ENCODE measurements around the gene IP6K3. TPM values are rescaled to one million over a fixed set of nuclear protein-coding genes. Genes with fewer than 3 reads are reported as not detected.

The IP6K3 gene
- polyA plus RNA-seq, 1 of the 3 experiments (the other 2 are of a cell fraction): 0.21 TPM

DNA sequence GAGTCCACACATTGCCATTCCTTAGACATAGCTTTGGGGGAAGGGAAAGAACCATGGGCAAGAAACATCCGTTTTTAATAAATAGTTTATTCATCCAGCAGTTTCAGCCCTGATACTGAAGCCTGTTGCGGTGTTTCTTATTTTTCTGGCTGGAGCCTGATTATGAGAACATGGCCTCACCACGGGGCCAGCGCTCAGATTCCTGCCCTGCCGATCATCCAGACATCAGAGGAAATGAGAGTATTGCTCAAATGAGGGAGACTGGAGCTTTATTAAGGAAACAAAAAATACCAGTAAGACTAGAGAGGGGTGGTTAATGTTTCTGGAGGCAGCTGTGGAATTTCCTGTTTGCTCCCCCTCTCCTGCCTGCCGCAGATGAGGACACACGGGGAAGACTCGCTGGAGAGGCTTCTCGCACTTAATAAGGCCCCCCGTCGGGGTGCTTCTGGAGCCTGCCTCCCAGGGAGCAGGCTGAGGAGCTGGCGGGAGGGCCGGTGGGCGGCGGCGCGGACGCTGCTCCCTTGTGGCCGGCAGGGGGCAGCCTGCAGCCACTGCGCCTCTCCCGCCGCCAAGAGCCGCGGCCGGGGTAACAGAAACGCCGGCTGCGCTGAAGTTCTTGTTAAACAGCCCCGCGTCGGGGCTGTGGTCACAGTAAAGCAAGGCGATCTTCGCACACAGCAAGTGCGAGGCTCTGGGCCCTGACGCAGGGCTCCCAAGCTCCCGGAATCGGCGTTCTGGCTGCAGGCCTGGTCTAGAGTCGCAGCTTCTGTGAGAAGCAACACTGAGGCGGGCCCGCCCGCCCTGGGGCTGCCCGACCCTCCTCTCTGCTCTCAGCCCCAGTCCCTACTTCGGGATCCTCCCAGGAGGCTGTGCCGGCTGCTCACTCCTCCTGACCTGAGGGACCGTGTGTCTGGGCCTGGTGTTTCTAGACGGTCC, 24.7 kb upstream of the IP6K3 start:
- WGBS (ENCODE audit: low lambda C conversion rate): 40% methylated on average over 7 of the region's 47 CpGs
- DNase-seq: peak; percentile 92
- Histone ChIP-seq H3K79me2 (ENCODE audit: insufficient read depth) (no peaks in the 10 kb centered on the region), H3K27me3 (ENCODE audit: insufficient read depth) (no peaks in the 10 kb centered on the region), H3K9ac (peak overlapping the region; percentile 55), H3K9me3 (no peaks in the 10 kb centered on the region), H3K36me3 (replicated peaks in 1 of 2; ENCODE audit: control insufficient read depth in 1 of 2, insufficient read depth in 2 of 2, low read length in 1 of 2) (peaks cover 29 to 32% of the 10 kb centered on the region in 2 experiments), H3K9me2 (no peaks in the 10 kb centered on the region), H3K27ac (ENCODE audit: low read depth in 2 of 2, low read length in 1 of 2) (peak overlapping the region; percentile 78 to 84), H3K4me3 (ENCODE audit: low read depth in 2 of 2, low read length in 1 of 2) (peak overlapping the region in 1 of 2 experiments; percentile 40; a peak in 1 of 4 replicates), H4K20me1 (ENCODE audit: insufficient read depth) (no peaks in the 10 kb centered on the region; the same call in 1 of the 2 replicates), H3F3A (replicated peaks; ENCODE audit: insufficient read depth) (peaks cover 41% of the 10 kb centered on the region), H3K4me2 (peak overlapping the region; percentile 84), H2AFZ (ENCODE audit: low read depth) (no peak overlapping the region), H3K4me1 (ENCODE audit: control insufficient read depth in 1 of 2, insufficient read depth in 2 of 2, low read depth in 1 of 2, low read length in 1 of 2) (peaks cover 16 to 48% of the 10 kb centered on the region in 2 experiments; a peak in 3 of 4 replicates)
- ChIA-PET CTCF (interaction anchor here (0.6 to 14.7 kb wide), 86 partner anchors 8 to 1442 kb away, joined by 3 to 204 read pairs (median 5); partner anchors contain the start of genes BAK1, GRM4, IP6K3 and ITPR3), POLR2A (interaction anchor here (0.8 to 1.2 kb wide), 3 partner anchors 58 to 275 kb away, joined by 3 to 5 read pairs (median 4); partner anchors contain the start of gene UQCC2)
- TF ChIP-seq TAF1 (IDR thresholded peaks at IDR 0.05; ENCODE audit: borderline replicate concordance, low read depth, low read length): no peak
- TF ChIP-seq, protein P1, sequence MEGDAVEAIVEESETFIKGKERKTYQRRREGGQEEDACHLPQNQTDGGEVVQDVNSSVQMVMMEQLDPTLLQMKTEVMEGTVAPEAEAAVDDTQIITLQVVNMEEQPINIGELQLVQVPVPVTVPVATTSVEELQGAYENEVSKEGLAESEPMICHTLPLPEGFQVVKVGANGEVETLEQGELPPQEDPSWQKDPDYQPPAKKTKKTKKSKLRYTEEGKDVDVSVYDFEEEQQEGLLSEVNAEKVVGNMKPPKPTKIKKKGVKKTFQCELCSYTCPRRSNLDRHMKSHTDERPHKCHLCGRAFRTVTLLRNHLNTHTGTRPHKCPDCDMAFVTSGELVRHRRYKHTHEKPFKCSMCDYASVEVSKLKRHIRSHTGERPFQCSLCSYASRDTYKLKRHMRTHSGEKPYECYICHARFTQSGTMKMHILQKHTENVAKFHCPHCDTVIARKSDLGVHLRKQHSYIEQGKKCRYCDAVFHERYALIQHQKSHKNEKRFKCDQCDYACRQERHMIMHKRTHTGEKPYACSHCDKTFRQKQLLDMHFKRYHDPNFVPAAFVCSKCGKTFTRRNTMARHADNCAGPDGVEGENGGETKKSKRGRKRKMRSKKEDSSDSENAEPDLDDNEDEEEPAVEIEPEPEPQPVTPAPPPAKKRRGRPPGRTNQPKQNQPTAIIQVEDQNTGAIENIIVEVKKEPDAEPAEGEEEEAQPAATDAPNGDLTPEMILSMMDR (IDR thresholded peaks at IDR 0.05): peak; percentile 92
- TF ChIP-seq SIN3A (IDR thresholded peaks at IDR 0.05; ENCODE audit: borderline replicate concordance, low read depth, low read length): 0 out of 2 replicates have a peak, but pooled peaks have one; percentile 11
- no peak for TF ChIP-seq NRF1 (IDR thresholded peaks at IDR 0.05; ENCODE audit: low read depth, low read length)
- peak; percentile 39; the same call in 1 of the 2 replicates for TF ChIP-seq YY1 (IDR thresholded peaks at IDR 0.05; ENCODE audit: low read depth)
- no peak for TF ChIP-seq JUND (IDR thresholded peaks at IDR 0.05)
- peak; percentile 61 for TF ChIP-seq TCF12 (IDR thresholded peaks at IDR 0.05)
- peak; percentile 30 to 68; a peak in 2 of 4 replicates for TF ChIP-seq EP300 (IDR thresholded peaks at IDR 0.05; ENCODE audit: borderline replicate concordance in 1 of 2, low read depth in 1 of 2, low read length in 1 of 2)
- no peak for TF ChIP-seq GABPA (IDR thresholded peaks at IDR 0.05; ENCODE audit: low read depth)
- TF ChIP-seq FOXJ3 (CRISPR knock-in tag; IDR thresholded peaks at IDR 0.05): no peak
- TF ChIP-seq MXI1 (IDR thresholded peaks at IDR 0.05; ENCODE audit: low read depth, low read length): no peak
- no peak for TF ChIP-seq MEF2A (IDR thresholded peaks at IDR 0.05; ENCODE audit: borderline replicate concordance, low read depth)
- TF ChIP-seq TEAD4 (IDR thresholded peaks at IDR 0.05; ENCODE audit: borderline replicate concordance, insufficient read depth): peak; percentile 68; the same call in 1 of the 2 replicates
- TF ChIP-seq RFX5 (IDR thresholded peaks at IDR 0.05; ENCODE audit: low read length): no peak
- peak; percentile 46; the same call in 1 of the 2 replicates for TF ChIP-seq ELF1 (IDR thresholded peaks at IDR 0.05)
- peak; percentile 84 for TF ChIP-seq RAD21 (IDR thresholded peaks at IDR 0.05; ENCODE audit: low read length)
- TF ChIP-seq REST (IDR thresholded peaks at IDR 0.05; ENCODE audit: low read depth, low read length): no peak
- TF ChIP-seq FOXM1 (IDR thresholded peaks at IDR 0.05; ENCODE audit: low read depth): 0 out of 2 replicates have a peak, but pooled peaks have one; percentile 52
- TF ChIP-seq, protein P2, sequence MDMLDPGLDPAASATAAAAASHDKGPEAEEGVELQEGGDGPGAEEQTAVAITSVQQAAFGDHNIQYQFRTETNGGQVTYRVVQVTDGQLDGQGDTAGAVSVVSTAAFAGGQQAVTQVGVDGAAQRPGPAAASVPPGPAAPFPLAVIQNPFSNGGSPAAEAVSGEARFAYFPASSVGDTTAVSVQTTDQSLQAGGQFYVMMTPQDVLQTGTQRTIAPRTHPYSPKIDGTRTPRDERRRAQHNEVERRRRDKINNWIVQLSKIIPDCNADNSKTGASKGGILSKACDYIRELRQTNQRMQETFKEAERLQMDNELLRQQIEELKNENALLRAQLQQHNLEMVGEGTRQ (IDR thresholded peaks at IDR 0.05; ENCODE audit: borderline replicate concordance, low read depth, low read length): no peak
- peak; percentile 14 for TF ChIP-seq MAX (IDR thresholded peaks at IDR 0.05; ENCODE audit: low read depth)
- TF ChIP-seq PBX3 (IDR thresholded peaks at IDR 0.05): peak; percentile 5; the same call in 1 of the 2 replicates
- TF ChIP-seq EZH2phosphoT487 (IDR thresholded peaks at IDR 0.05; ENCODE audit: borderline replicate concordance, low read depth): no peak
- TF ChIP-seq CHD2 (IDR thresholded peaks at IDR 0.05; ENCODE audit: low read length, partially characterized antibody): no peak
- TF ChIP-seq NFIC (IDR thresholded peaks at IDR 0.05; ENCODE audit: borderline replicate concordance): no peak
- peak; percentile 84 for TF ChIP-seq SMC3 (IDR thresholded peaks at IDR 0.05; ENCODE audit: low read depth, low read length)

Data from SK-N-SH (cell line).